WERI-Rb-1 (cell line): Measurements from ENCODE around the gene MAPK14.
A peak's percentile ranks its signal among the peaks of the same experiment; 100 is the strongest.

ENCODE experiments used
- DNase-seq: peaks from one replicate; pipeline ENCODE4 v3.0.0-alpha.2; 2020
- H3K27ac ChIP-seq: fragments of 250-450 bp; sonication (Bioruptor Pico); 2 replicates; pipeline ENCODE4 v1.5.1; 2020; ENCODE audit warnings: mild to moderate bottlenecking, moderate library complexity
- H3K27me3 ChIP-seq: fragments of 250-450 bp; sonication (Bioruptor Pico); 2 replicates; pipeline ENCODE4 v1.5.1; 2021; ENCODE audit warnings: mild to moderate bottlenecking, low read depth, moderate library complexity; ENCODE audit not compliant: insufficient read depth, severe bottlenecking
- H3K36me3 ChIP-seq: fragments of 250-450 bp; sonication (Bioruptor Pico); 2 replicates; pipeline ENCODE4 v1.5.1; 2020; ENCODE audit warnings: mild to moderate bottlenecking, moderate library complexity
- H3K4me3 ChIP-seq: 2 replicates; pipeline ENCODE4 v1.5.1; 2011; ENCODE audit warnings: low read depth, mild to moderate bottlenecking, control low read depth, low read length
- H3K9me3 ChIP-seq: fragments of 250-450 bp; sonication (Bioruptor Pico); 2 replicates; pipeline ENCODE4 v1.5.1; 2021; ENCODE audit warnings: mild to moderate bottlenecking, moderate library complexity; ENCODE audit not compliant: severe bottlenecking
- CTCF ChIP-seq: IDR thresholded peaks from 2 replicates; pipeline ENCODE4 v1.5.1; 2011; ENCODE audit warnings: low read depth, mild to moderate bottlenecking, control low read depth, inconsistent platforms, low read length

The MAPK14 gene

GRCh38 chr6:36129941-36130666 lies 102.5 kb downstream of the MAPK14 start, which contains the start of gene MAPK13:
Gene MAPK13, plus strand, starts transcription at chr6:36130513. Its CDS starts 70 bp downstream, at chr6:36130583.
- Histone ChIP-seq H3K27ac (peak within 1 kb of the TSS; percentile 35), H3K27me3 (no peaks in the 10 kb centered on the region), H3K36me3 (no peaks in the 10 kb centered on the region), H3K4me3 (no peak within 1 kb of the TSS), H3K9me3 (no peaks in the 10 kb centered on the region)
- TF ChIP-seq CTCF, result no peak
- DNase-seq, result peak; percentile 6

GRCh38 chr6:36130667-36131510 lies 103.3 kb downstream of the MAPK14 start:
- Histone ChIP-seq H3K36me3 (no peaks in the 10 kb centered on the region), H3K27ac (peak overlapping the region; percentile 35), H3K9me3 (no peaks in the 10 kb centered on the region), H3K4me3 (no peak overlapping the region), H3K27me3 (no peaks in the 10 kb centered on the region)
- TF ChIP-seq CTCF, result no peak
- peak; percentile 22 for DNase-seq

GRCh38 chr6:36131511-36132245 lies 104.1 kb downstream of the MAPK14 start:
- Histone ChIP-seq H3K9me3 (no peaks in the 10 kb centered on the region), H3K36me3 (no peaks in the 10 kb centered on the region), H3K27me3 (no peaks in the 10 kb centered on the region), H3K27ac (peak overlapping the region; percentile 35), H3K4me3 (no peak overlapping the region)
- DNase-seq, result peak; percentile 70
- TF ChIP-seq CTCF, result no peak

GRCh38 chr6:36132246-36132895 lies 104.8 kb downstream of the MAPK14 start:
- DNase-seq, result peak; percentile 18
- TF ChIP-seq CTCF, result no peak
- H3K9me3 ChIP-seq, result no peaks in the 10 kb centered on the region
- H3K36me3 ChIP-seq, result no peaks in the 10 kb centered on the region
- H3K27me3 ChIP-seq, result no peaks in the 10 kb centered on the region
- H3K4me3 ChIP-seq, result no peak overlapping the region
- H3K27ac ChIP-seq, result peak overlapping the region; percentile 35

- TF ChIP-seq CTCF, result no peak
- Histone ChIP-seq H3K36me3 (no peaks in the 10 kb centered on the region), H3K27ac (peak overlapping the region; percentile 5; the same call in 1 of the 2 replicates), H3K4me3 (no peak overlapping the region), H3K9me3 (no peaks in the 10 kb centered on the region), H3K27me3 (no peaks in the 10 kb centered on the region)
- DNase-seq, result no peak
Observed at GRCh38 chr6:36133148-36133547, 105.5 kb downstream of the MAPK14 start.
